Tibial artery (tissue), 4 donors: ENCODE data around the gene IFIT1B.

Experiments
- DNase-seq, 2 donors: peaks; one replicate each; pipeline ENCODE4 v3.0.0-alpha.2; 2019
- H3K27ac ChIP-seq, 2 donors: fragments of 200-600 bp; sonication (generic) in 1 of 2; 1 replicate in 1 of 2; 2 replicates in 1 of 2; pipeline ENCODE4 v1.5.1; 2018 to 2019; ENCODE audit warnings: mild to moderate bottlenecking in 1 of 2
- H3K27me3 ChIP-seq, 2 donors: fragments of 200-600 bp; sonication (generic) in 1 of 2; one replicate each; pipeline versions ENCODE4 v1.5.1 to v1.6.0; 2016 to 2019
- H3K36me3 ChIP-seq, 3 donors: fragments of 200-600 bp; sonication (generic) in 2 of 3; one replicate each; pipeline ENCODE4 v1.5.1; 2016 to 2019; ENCODE audit warnings: mild to moderate bottlenecking in 2 of 3
- H3K4me1 ChIP-seq, 4 donors: fragments of 200-600 bp; sonication (generic) in 2 of 4; 1 replicate in 3 of 4; 2 replicates in 1 of 4; pipeline ENCODE4 v1.5.1; 2016 to 2019
- H3K4me3 ChIP-seq, 2 donors: fragments of 200-600 bp; sonication (generic) in 1 of 2; 1 replicate in 1 of 2; 2 replicates in 1 of 2; pipeline ENCODE4 v1.5.1; 2018 to 2019; ENCODE audit warnings: mild to moderate bottlenecking in 2 of 2
- H3K9me3 ChIP-seq, 3 donors: fragments of 200-600 bp; sonication (generic) in 1 of 3; one replicate each; pipeline ENCODE4 v1.5.1; 2016 to 2019
- CTCF ChIP-seq, 2 experiments: fragments of 200-600 bp in 1 of 2; fragments of 450-650 bp in 1 of 2; IDR thresholded peaks; one replicate each; pipeline ENCODE4 v1.5.1; 2017 to 2019; ENCODE audit warnings: antibody characterized with exemption in 2 of 2, mild to moderate bottlenecking in 1 of 2, moderate library complexity in 1 of 2
- intact Hi-C: fragments of 100-400 bp; cut with DNase I; formaldehyde crosslinking; loops from one replicate; pipeline ENCODE4 v1.15.0; 2023; ENCODE audit warnings: low total_unique reads

The IFIT1B gene

GRCh38 chr10:89332123-89332633 lies 45.7 kb upstream of the IFIT1B start:
- peak overlapping the region; percentile 49 to 54 for H3K27ac ChIP-seq
- no peak for DNase-seq

GRCh38 chr10:89335226-89335625 lies 42.6 kb upstream of the IFIT1B start:
- no peak for TF ChIP-seq CTCF (IDR thresholded peaks at IDR 0.05)
- no peak overlapping the region for H3K4me3 ChIP-seq
- H3K36me3 ChIP-seq: peaks cover 6 to 22% (median 15%) of the 10 kb centered on the region in 3 donors
- no peak for DNase-seq
- no peaks in the 10 kb centered on the region for H3K9me3 ChIP-seq
- peaks cover 0 to 38% (median 13%) of the 10 kb centered on the region in 4 donors for H3K4me1 ChIP-seq
- no peak overlapping the region for H3K27ac ChIP-seq
- no peaks in the 10 kb centered on the region for H3K27me3 ChIP-seq
- intact Hi-C loops: no loop called here

More at GRCh38 chr10:89332123-89332633, 45.7 kb upstream of the IFIT1B start:
- Histone ChIP-seq H3K36me3 (no peaks in the 10 kb centered on the region), H3K4me3 (peak overlapping the region; percentile 37 to 48), H3K9me3 (no peaks in the 10 kb centered on the region), H3K4me1 (peaks cover 0 to 60% (median 25%) of the 10 kb centered on the region in 4 donors), H3K27me3 (no peaks in the 10 kb centered on the region)
- TF ChIP-seq CTCF (IDR thresholded peaks at IDR 0.05): no peak
- intact Hi-C loops: no loop called here

GRCh38 chr10:89336241-89336640 lies 41.6 kb upstream of the IFIT1B start:
- intact Hi-C loops: no loop called here
- no peaks in the 10 kb centered on the region for H3K27me3 ChIP-seq

DNA sequence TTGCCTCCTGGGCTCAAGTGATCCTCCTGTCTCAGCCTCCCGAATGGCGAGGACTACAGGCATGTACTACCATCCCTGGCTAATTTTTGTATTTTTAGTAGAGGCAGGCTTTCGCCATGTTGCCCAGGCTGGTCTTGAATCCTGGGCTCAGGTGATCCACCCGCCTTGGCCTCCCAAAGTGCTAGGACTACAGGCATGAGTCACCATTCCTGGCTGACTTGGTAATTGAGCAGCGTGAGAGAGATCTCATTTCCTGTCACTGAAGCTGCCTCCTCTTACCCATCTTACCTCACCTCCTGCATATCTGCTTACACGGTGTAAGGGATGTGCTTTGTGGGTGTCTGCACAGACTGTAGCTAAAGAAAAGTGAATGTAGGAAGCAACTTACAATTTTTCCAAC lies 40.4 kb upstream of the IFIT1B start:
- Histone ChIP-seq H3K36me3 (peaks cover 6 to 22% (median 15%) of the 10 kb centered on the region in 3 donors), H3K4me3 (no peak overlapping the region), H3K4me1 (peaks cover 0 to 25% (median 14%) of the 10 kb centered on the region in 4 donors), H3K27ac (no peak overlapping the region), H3K9me3 (no peaks in the 10 kb centered on the region), H3K27me3 (no peaks in the 10 kb centered on the region)
- TF ChIP-seq CTCF (IDR thresholded peaks at IDR 0.05): no peak
- DNase-seq: no peak
- intact Hi-C loops: no loop called here

More at GRCh38 chr10:89336241-89336640, 41.6 kb upstream of the IFIT1B start:
- H3K4me1 ChIP-seq: peaks cover 0 to 30% (median 13%) of the 10 kb centered on the region in 4 donors
- no peaks in the 10 kb centered on the region for H3K9me3 ChIP-seq
- H3K27ac ChIP-seq: no peak overlapping the region
- TF ChIP-seq CTCF (IDR thresholded peaks at IDR 0.05): no peak
- H3K36me3 ChIP-seq: peaks cover 6 to 22% (median 15%) of the 10 kb centered on the region in 3 donors
- no peak overlapping the region for H3K4me3 ChIP-seq
- DNase-seq: no peak

DNA sequence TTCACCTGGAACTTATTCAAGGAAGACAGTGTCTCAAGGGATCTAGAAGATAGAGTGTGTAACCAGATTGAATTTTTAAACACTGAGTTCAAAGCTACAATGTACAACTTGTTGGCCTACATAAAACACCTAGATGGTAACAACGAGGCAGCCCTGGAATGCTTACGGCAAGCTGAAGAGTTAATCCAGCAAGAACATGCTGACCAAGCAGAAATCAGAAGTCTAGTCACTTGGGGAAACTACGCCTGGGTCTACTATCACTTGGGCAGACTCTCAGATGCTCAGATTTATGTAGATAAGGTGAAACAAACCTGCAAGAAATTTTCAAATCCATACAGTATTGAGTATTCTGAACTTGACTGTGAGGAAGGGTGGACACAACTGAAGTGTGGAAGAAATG lies 39.1 kb upstream of the IFIT1B start:
- Histone ChIP-seq H3K4me1 (peaks cover 0 to 13% (median 5%) of the 10 kb centered on the region in 4 donors), H3K27me3 (no peaks in the 10 kb centered on the region), H3K27ac (no peak overlapping the region), H3K36me3 (peaks cover 6 to 22% (median 15%) of the 10 kb centered on the region in 3 donors), H3K4me3 (no peak overlapping the region), H3K9me3 (no peaks in the 10 kb centered on the region)
- no peak for DNase-seq
- intact Hi-C loops: no loop called here
- no peak for TF ChIP-seq CTCF (IDR thresholded peaks at IDR 0.05)
